ENCODE data around the gene TMEM17. TPM values are rescaled to one million over a fixed set of nuclear protein-coding genes. Genes with fewer than 3 reads are reported as not detected.
A peak's percentile ranks its signal among the peaks of the same experiment; 100 is the strongest.

TMEM17 gene
- total and polyA plus RNA-seq, 2 of the 13 experiments (the other 11 are each of a cell fraction or from before 2014, with no cell fraction given), result 0.22 to 0.50 TPM

- TF ChIP-seq DNMT1 (CRISPR knock-in tag; IDR thresholded peaks at IDR 0.05) (0 out of 2 replicates have a peak, but pooled peaks have one; percentile 65), RFX5 (IDR thresholded peaks at IDR 0.05; ENCODE audit: low read depth, low read length) (no peak), ZNF24 (IDR thresholded peaks at IDR 0.05) (no peak), NR2C2 (CRISPR knock-in tag; IDR thresholded peaks at IDR 0.05; ENCODE audit: borderline replicate concordance) (peak; percentile 40; the same call in 1 of the 2 replicates), ZNF121 (CRISPR knock-in tag; IDR thresholded peaks at IDR 0.05) (peak; percentile 76), ZNF33B (CRISPR knock-in tag; IDR thresholded peaks at IDR 0.05) (no peak; the same call in 1 of the 2 replicates), NAIF1 (CRISPR knock-in tag; IDR thresholded peaks at IDR 0.05; ENCODE audit: borderline replicate concordance) (no peak; the same call in 1 of the 2 replicates), ZNF737 (CRISPR knock-in tag; IDR thresholded peaks at IDR 0.05; ENCODE audit: borderline replicate concordance) (no peak), ZMAT3 (CRISPR knock-in tag; conservative IDR thresholded peaks at IDR 0.05) (peak; percentile 93), ZNF232 (CRISPR knock-in tag; IDR thresholded peaks at IDR 0.05; ENCODE audit: borderline replicate concordance) (peak; percentile 84; the same call in 1 of the 2 replicates), NFKB2 (CRISPR knock-in tag; IDR thresholded peaks at IDR 0.05; ENCODE audit: borderline replicate concordance) (peak; percentile 66; the same call in 1 of the 2 replicates), ZNF710 (CRISPR knock-in tag; IDR thresholded peaks at IDR 0.05; ENCODE audit: borderline replicate concordance) (peak; percentile 74; the same call in 1 of the 2 replicates), HES4 (CRISPR knock-in tag; IDR thresholded peaks at IDR 0.05; ENCODE audit: borderline replicate concordance) (no peak), ZNF652 (CRISPR knock-in tag; IDR thresholded peaks at IDR 0.05; ENCODE audit: borderline replicate concordance, low read depth) (no peak), HOXA3 (CRISPR knock-in tag; IDR thresholded peaks at IDR 0.05) (peak; percentile 84), PAF1 (CRISPR knock-in tag; IDR thresholded peaks at IDR 0.05) (no peak), KDM6A (CRISPR knock-in tag; IDR thresholded peaks at IDR 0.05; ENCODE audit: low read depth) (no peak), ZNF343 (CRISPR knock-in tag; IDR thresholded peaks at IDR 0.05) (peak; percentile 77), ZNF530 (CRISPR knock-in tag; IDR thresholded peaks at IDR 0.05; ENCODE audit: low read depth) (no peak), ZNF263 (CRISPR knock-in tag; IDR thresholded peaks at IDR 0.05) (peak; percentile 37; the same call in 1 of the 2 replicates), ZNF451 (CRISPR knock-in tag; IDR thresholded peaks at IDR 0.05) (peak; percentile 74), HOXA7 (CRISPR knock-in tag; IDR thresholded peaks at IDR 0.05) (no peak), SALL1 (CRISPR knock-in tag; IDR thresholded peaks at IDR 0.05) (peak; percentile 98), ZNF639 (CRISPR knock-in tag; conservative IDR thresholded peaks at IDR 0.05) (no peak), ZNF432 (CRISPR knock-in tag; IDR thresholded peaks at IDR 0.05; ENCODE audit: borderline replicate concordance) (no peak)
- TF ChIP-seq, protein P1, sequence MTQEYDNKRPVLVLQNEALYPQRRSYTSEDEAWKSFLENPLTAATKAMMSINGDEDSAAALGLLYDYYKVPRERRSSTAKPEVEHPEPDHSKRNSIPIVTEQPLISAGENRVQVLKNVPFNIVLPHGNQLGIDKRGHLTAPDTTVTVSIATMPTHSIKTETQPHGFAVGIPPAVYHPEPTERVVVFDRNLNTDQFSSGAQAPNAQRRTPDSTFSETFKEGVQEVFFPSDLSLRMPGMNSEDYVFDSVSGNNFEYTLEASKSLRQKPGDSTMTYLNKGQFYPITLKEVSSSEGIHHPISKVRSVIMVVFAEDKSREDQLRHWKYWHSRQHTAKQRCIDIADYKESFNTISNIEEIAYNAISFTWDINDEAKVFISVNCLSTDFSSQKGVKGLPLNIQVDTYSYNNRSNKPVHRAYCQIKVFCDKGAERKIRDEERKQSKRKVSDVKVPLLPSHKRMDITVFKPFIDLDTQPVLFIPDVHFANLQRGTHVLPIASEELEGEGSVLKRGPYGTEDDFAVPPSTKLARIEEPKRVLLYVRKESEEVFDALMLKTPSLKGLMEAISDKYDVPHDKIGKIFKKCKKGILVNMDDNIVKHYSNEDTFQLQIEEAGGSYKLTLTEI (CRISPR knock-in tag; conservative IDR thresholded peaks at IDR 0.05), result no peak
Observed at GRCh38 chr2:62456721-62457539, 49.1 kb downstream of the TMEM17 start (continued).
